ENCODE measurements around the gene RPL36.
A peak's percentile ranks its signal among the peaks of the same experiment; 100 is the strongest.

RPL36 gene

DNA sequence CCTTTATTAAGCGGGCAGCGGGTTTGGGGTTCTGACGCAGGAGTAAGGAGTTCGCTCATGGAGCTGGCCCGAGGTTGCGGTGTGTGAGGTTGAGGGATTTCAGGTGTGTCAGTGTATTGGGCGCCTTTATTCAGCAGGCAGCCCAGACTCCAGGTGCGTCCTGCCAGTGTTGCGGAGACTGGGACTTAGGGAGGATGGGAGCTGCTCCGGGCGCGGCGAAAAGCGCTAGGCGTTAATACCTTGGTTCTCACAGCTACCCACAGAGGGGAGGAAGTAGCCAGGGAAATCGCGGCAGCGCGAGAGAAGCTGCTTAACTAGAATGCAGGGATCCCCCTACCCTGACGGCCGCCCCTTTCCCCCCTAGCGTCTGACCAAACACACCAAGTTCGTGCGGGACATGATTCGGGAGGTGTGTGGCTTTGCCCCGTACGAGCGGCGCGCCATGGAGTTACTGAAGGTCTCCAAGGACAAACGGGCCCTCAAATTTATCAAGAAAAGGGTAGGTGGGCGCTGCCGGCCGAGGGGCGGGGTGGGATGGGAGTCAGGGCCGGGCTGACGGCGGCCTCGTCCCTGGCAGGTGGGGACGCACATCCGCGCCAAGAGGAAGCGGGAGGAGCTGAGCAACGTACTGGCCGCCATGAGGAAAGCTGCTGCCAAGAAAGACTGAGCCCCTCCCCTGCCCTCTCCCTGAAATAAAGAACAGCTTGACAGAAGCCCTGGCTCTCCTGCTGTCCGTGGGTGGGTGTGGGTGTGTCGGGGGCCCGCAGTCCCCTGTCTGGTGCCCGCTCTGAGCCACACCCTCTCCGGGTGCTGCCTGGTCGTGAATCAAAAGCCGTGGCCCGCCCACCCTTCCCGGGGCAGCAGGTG lies 1.1 kb downstream of the RPL36 start:
- TF ChIP-seq EZH2 (IDR thresholded peaks at IDR 0.05) (no peak), POLR2AphosphoS5 (IDR thresholded peaks at IDR 0.05; ENCODE audit: borderline replicate concordance, low read depth, low read length) (peak; percentile 44)
- Histone ChIP-seq H3K9me3 (ENCODE audit: low read depth, low read length) (no peaks in the 10 kb centered on the region), H3K9ac (ENCODE audit: insufficient read length) (peak overlapping the region; percentile 100), H3K36me3 (ENCODE audit: insufficient read depth, low read length) (peaks cover 56% of the 10 kb centered on the region), H3K27ac (peak overlapping the region; percentile 97), H3K4me3 (peak overlapping the region; percentile 100)
- DNase-seq (ENCODE audit: low read depth, low spot score) = no peak

DNA sequence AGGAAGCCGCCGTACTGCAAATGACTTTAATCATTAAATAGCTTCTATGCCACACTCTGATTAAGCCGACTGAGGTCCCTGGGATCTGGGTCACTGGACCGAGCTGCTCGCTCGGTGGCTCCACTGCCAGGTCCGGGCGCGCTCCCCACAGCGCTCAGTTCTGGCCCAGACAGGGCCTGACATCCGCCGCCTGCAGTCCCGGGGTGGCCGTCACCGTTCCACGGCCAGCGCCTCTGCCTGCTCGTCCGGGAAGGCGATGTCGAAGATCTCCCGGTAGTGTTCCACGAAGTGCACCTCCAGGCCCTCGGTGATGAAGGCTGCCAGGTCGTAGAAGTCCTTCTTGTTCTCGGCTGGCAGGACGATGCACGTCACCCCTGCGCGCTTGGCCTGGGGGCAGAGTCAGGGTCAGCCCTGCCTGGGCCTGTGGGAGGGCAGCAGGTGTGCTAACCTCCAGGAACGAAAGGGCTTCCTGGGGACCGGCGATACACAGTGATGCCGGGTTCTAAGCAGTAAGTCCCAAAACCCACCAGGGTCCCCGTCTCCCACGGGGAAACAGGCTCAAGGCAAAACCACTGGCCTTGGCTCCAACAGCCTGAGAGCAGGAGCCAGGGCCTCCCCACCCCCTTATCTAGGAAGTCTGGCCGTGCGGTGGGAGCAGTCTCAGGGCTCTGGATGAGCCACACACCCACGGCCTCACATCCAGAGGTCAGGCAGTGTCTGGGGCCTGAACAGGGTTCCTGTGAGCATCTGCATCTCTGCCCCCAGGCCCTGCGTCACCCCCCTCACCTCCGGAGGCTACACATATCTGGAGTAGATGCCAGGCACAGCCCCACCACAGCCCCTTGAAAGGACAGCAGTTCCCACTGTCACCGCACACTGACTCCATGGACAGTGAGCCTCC lies 2.0 kb downstream of the RPL36 start:
- Histone ChIP-seq H3K4me3 (peak overlapping the region; percentile 100), H3K27ac (peak overlapping the region; percentile 57), H3K9ac (ENCODE audit: insufficient read length) (no peak overlapping the region), H3K36me3 (ENCODE audit: insufficient read depth, low read length) (peaks cover 65% of the 10 kb centered on the region), H3K9me3 (ENCODE audit: low read depth, low read length) (no peaks in the 10 kb centered on the region)
- TF ChIP-seq POLR2AphosphoS5 (IDR thresholded peaks at IDR 0.05; ENCODE audit: borderline replicate concordance, low read depth, low read length) = no peak; the same call in 1 of the 2 replicates
- no peak for TF ChIP-seq FOXP2 (optimal IDR thresholded peaks at IDR 0.05; ENCODE audit: control extremely low read depth, extremely low read length, insufficient read depth)
- no peak for TF ChIP-seq EZH2 (IDR thresholded peaks at IDR 0.05)
- no peak for DNase-seq (ENCODE audit: low read depth, low spot score)

DNA sequence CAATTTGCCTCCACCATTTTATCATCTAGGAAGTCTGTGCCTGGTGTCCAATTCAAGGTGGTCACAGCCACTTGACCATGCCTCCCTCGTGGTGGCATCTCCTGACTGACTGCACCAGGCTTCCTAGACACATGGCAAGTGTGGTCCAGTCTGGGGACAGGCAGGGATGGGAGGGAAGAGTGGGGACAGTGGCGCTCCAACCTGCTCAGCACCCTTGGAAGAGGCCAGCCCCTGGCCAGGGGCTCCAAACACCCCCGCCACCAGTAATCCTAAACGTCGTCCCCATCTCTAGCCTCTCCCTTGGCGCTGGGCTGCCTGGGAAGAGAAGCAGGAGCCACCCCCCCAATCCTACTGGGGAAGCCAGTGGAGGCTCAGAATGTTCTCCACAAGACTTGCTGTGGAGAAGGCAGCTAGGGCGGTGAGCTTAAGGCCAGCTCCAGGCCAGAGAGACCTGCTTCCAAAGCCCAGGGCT lies 2.7 kb downstream of the RPL36 start:
- Histone ChIP-seq H3K9ac (ENCODE audit: insufficient read length) (no peak overlapping the region), H3K27ac (peak overlapping the region; percentile 57), H3K4me3 (peak overlapping the region; percentile 100), H3K9me3 (ENCODE audit: low read depth, low read length) (no peaks in the 10 kb centered on the region), H3K36me3 (ENCODE audit: insufficient read depth, low read length) (peaks cover 68% of the 10 kb centered on the region)
- TF ChIP-seq POLR2AphosphoS5 (IDR thresholded peaks at IDR 0.05; ENCODE audit: borderline replicate concordance, low read depth, low read length) (no peak; the same call in 1 of the 2 replicates), FOXP2 (optimal IDR thresholded peaks at IDR 0.05; ENCODE audit: control extremely low read depth, extremely low read length, insufficient read depth) (no peak), EZH2 (IDR thresholded peaks at IDR 0.05) (no peak)
- no peak for DNase-seq (ENCODE audit: low read depth, low spot score)

DNA sequence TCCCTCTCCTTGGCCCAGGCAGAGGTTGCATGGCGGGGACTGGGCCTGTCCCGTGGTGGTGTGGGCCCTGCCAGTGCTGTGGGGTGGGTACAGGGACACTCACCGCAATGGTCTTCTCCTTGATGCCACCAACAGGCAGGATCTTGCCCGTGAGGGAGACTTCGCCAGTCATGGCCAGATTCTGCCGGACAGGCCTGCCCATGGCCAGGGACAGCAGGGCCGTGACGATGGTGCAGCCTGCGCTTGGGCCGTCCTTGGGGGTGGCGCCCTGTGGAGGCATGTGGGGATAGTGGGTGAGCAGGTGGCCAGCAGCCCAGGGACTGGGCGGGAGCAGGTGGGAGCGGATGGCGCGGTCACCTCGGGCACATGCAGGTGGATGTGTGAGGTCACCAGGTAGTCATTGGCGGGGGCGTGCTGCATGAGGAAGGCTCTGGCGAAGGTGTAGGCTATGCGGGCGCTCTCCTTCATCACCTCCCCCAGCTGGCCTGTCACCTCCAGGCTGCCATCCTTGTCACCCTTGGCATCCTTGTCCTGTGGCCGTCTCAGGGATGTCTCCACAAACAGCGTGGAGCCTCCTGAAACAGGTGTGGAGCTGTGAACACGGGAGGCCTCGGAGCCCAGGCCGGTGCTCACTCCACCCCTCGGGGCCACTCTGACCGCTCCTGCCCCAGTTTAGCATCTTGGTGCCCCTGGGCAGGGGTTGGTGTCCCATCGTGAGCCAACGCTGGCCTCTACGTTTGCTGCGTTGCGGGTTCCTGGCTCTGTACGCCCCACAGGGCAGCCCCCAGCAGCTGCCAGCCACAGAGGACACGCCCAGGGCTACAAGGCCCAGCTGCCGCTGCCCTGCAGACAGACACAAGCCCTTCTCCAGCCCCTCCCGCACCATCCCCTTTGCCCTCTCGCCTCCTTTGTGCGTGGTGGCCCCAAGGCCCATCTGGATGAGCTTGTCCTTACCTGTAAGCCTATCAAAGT lies 3.4 kb downstream of the RPL36 start:
- H3K36me3 ChIP-seq (ENCODE audit: insufficient read depth, low read length) = peaks cover 72% of the 10 kb centered on the region
- DNase-seq (ENCODE audit: low read depth, low spot score) = no peak
- no peak overlapping the region for H3K4me3 ChIP-seq
- H3K9ac ChIP-seq (ENCODE audit: insufficient read length) = no peak overlapping the region
- H3K27ac ChIP-seq = peak overlapping the region; percentile 57; the same call in 1 of the 2 replicates
- H3K9me3 ChIP-seq (ENCODE audit: low read depth, low read length) = no peaks in the 10 kb centered on the region
- TF ChIP-seq EZH2 (IDR thresholded peaks at IDR 0.05) (no peak), FOXP2 (optimal IDR thresholded peaks at IDR 0.05; ENCODE audit: control extremely low read depth, extremely low read length, insufficient read depth) (no peak), POLR2AphosphoS5 (IDR thresholded peaks at IDR 0.05; ENCODE audit: borderline replicate concordance, low read depth, low read length) (no peak; the same call in 1 of the 2 replicates)

DNA sequence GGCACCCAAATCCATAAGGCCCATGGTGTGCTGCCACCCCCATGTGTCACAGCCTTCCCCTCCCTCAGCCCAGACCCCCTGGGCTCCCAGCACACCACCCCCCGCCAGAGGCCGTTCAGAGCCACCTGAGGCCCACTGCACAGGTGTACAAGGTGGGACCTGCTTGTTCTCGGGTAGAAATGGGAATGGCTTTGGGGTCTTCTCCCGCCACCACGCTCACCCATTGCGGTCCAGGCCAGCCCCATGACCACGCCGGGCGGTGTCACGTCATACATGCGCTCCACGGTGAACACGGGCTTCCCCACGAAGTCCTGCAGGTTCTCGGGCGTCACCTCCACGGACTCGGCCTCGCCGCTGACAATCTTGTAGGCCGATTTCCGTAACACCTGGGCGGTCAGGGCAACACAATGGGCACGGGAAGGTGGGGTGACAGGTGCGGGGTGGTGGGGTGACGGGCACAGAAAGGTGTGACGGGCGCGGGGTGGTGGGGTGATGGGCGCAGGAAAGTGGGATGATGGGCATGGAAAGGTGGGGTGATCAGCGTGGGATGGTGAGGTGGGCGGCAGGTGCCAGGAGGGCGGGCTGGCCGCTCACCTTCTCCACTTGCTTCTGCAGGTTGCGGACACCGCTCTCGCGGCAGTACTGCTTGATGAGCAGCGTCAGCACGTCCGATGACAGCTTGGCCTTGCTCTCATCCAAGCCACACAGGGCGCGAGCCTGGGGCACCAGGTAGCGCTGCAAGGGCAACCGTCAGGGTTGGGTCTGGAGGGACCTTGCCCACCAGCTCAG lies 4.3 kb downstream of the RPL36 start:
- H3K4me3 ChIP-seq = no peak overlapping the region
- H3K36me3 ChIP-seq (ENCODE audit: insufficient read depth, low read length) = peaks cover 81% of the 10 kb centered on the region
- H3K9ac ChIP-seq (ENCODE audit: insufficient read length) = no peak overlapping the region
- DNase-seq (ENCODE audit: low read depth, low spot score) = no peak
- H3K9me3 ChIP-seq (ENCODE audit: low read depth, low read length) = no peaks in the 10 kb centered on the region
- TF ChIP-seq EZH2 (IDR thresholded peaks at IDR 0.05) (no peak), POLR2AphosphoS5 (IDR thresholded peaks at IDR 0.05; ENCODE audit: borderline replicate concordance, low read depth, low read length) (no peak), FOXP2 (optimal IDR thresholded peaks at IDR 0.05; ENCODE audit: control extremely low read depth, extremely low read length, insufficient read depth) (no peak)
- H3K27ac ChIP-seq = no peak overlapping the region

DNA sequence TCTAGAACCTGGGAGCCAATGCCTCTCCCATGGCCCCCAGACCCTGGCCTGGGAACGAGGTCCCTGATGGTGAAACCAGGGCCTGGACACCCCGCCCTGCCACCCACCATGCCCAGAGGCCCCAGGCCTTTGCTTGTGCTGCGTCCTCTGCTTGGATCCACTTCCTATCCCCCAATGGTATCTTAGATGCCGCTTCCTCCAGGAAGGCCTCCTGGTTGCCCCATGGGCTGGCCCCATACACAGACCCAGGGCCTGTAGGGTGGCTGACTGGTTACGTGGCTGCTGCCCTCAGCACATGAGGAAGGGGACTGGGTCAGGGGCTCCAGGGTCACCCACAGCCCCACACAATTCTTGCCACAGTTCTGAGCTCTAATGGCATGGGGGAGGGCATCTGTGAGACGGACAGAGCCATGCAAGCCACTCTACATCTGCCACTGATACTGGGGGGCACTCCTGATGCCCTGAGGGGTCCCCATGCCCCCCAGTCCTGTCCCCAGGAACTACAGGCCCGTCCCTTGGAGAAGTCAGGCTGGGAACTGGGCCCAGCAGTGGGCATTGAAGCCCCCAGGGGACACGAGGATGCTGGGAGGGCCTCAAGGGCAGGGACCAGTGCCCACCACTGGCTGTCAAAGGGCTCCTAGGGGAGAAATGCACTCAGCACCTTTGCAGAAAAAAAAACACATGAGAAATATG lies 5.0 kb downstream of the RPL36 start:
- Histone ChIP-seq H3K27ac (no peak overlapping the region), H3K9me3 (ENCODE audit: low read depth, low read length) (no peaks in the 10 kb centered on the region), H3K36me3 (ENCODE audit: insufficient read depth, low read length) (peaks cover 82% of the 10 kb centered on the region)

More for the DNA sequence above, 5.0 kb downstream of the RPL36 start:
- Histone ChIP-seq H3K9ac (ENCODE audit: insufficient read length) (no peak overlapping the region), H3K4me3 (no peak overlapping the region)
- DNase-seq (ENCODE audit: low read depth, low spot score) = no peak
- TF ChIP-seq FOXP2 (optimal IDR thresholded peaks at IDR 0.05; ENCODE audit: control extremely low read depth, extremely low read length, insufficient read depth) (no peak), POLR2AphosphoS5 (IDR thresholded peaks at IDR 0.05; ENCODE audit: borderline replicate concordance, low read depth, low read length) (no peak), EZH2 (IDR thresholded peaks at IDR 0.05) (no peak)

Measured in SK-N-MC (cell line).